KG1 (cell line): ENCODE data around the gene RUVBL2.
"Not testable (repeated sequence)": the region's sequence is repeated elsewhere in the genome, so short reads cannot be mapped to it uniquely, and the experiment has no call there.

Experiments used
- DNase-seq: peaks from one replicate; lab custom pipeline; 2025; lab: John Stamatoyannopoulos, UW

Gene RUVBL2

DNA sequence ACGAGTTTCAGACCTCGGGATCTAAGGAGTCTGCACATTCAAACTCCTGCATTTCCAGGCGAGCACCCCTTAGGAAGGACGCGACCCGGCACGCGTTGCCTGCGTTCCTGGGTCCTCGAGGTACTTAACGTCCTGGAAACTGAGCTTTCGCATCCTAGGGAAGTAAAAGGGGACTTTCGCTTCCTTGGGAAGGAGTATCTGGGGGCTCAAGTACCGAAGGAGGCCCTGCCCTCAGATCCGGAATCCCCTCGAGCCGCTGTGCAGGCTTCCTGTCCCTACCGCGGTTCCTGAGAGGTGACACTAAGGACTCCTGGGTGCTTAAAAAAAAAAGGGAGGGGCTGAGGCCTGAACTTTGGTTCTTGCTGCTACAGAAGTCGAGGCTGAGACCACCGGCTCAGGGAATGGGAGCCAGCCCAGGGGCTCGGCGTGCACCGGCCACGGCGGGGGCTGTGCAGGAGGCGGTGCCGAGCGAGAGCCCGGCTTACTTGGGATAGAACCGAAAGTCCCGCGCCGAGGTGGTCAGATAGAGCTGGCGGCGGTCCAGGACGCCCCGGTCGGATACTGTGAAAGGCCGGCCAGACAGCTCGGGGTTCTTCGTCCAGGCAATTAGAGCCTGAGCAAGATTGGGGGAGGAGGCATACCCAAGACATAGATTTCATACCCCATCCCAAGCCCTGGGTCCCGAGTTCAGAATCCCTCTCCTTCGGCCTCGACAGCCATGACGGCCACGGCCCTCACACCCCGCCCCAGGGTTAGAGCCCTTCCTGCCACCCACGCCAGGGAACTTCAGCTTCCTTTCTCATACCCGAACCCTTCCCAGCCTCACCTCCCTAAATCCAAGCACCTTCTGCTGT, 24.9 kb downstream of the RUVBL2 start:
- DNase-seq, result not testable (repeated sequence)

DNA sequence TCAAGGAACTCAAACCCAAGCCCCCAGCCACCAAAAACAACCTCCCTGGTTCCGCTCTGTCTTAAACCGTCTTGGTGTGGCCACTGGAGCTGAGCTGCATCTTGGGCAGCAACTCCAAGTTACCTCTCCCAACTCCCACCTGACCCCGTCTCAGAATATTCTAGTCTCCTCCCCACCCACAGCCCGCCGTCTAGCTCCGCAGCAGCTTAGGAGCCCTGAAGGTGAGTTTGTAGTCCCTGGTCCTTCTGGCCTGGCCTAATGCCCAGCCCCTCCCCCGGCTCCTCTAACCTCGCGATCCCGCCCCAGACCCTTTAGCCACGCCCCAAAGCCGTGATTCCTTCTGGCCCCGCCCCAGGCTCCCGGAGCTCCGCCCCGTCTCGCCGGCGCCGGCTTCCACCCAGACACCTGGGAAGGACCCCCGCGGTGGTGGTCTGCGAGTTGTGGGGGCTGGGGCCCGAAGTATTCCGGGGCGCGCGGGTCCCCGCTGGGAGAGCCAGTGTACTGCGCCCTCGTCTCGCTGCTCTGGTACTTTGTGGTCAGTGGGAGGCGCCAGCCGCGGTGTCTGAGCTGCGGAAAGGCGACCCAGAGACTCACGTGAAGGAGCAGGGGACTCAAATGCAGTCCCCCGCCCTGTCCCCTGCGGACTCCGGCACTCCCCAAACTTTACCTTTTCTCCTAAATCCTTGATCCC, 25.7 kb downstream of the RUVBL2 start:
- DNase-seq, result no peak

DNA sequence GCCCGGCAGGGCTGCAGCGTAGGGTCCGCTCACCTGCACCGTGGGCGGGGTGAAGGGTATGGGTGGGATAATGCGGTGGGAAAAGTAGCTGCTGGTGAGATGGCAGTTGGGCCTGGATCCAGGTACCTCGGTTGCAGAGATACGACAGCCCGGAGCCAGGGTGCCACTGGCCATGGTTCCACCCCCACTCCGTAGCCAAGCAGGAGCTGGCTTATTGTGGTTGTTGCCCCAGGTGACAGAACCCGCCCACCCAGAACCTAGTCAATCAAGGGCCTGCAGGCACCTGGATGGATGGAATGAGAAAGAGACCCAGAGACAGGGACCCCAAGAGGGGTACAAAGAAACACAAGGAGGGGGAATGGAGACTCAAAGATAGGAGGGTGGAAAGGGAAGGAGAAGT, 26.7 kb downstream of the RUVBL2 start:
- no peak for DNase-seq

DNA sequence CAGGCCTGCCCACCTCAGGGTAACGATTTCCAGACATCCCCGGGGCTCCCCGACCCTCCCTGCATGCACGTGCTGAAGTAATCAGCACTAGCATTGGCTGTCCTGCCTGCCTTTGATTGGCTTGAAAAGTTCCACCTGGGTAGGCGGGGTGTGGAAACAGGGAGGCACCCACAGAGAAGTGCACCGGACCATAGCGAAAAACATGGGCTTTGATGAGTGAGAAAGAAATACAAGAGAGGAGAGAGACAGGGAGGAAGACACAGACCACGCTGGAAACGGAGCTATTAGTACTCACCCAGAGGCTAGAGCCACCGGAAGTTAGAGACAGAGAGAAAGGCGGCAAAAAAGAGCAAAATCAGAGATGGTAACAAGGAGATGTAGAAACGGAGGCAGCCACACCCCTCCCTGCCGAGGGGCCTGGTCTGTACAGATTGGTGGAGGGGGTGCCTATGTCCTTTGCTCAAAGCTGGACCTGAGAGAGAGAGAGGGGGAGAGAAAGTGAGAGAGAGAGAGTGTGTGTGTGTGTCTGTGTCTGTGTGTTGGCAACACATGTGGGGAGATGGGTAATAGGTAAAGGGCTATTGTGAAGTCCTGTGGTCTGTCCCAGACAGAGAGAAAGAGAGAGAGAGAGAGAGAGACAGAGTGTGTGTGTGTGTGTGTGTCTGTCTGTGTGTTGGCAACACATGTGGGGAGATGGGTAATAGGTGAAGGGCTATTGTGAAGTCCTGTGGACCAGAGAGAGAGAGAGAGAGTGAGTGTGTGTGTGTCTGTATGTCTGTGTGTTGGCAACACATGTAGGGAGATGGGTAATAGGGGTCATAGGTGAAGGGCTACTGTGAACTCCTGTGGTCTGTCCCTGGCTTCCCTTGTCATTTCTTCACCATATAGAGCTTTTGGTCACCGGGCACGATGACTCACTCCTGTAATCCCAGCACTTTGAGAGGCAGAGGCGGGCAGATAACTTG, 27.5 kb downstream of the RUVBL2 start:
- DNase-seq, result no peak

DNA sequence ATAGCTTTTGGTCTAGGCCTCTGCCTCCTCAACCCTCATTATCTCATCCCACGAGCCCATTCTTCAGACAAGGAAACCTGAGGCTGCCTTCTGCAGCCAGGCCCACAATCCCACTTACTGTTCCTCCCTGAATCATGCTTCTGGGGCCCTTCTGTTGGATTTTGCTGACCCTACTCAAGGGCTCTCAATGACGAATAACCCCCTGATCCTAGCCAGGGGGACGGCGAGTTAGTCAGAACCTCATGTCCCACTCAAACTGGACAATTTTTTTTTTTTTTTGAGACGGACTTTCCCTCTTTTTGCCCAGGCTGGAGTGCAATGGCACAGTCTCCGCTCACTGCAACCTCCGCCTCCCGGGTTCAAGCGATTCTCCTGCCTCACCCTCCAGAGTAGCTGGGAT, 28.4 kb downstream of the RUVBL2 start:
- DNase-seq, result no peak

DNA sequence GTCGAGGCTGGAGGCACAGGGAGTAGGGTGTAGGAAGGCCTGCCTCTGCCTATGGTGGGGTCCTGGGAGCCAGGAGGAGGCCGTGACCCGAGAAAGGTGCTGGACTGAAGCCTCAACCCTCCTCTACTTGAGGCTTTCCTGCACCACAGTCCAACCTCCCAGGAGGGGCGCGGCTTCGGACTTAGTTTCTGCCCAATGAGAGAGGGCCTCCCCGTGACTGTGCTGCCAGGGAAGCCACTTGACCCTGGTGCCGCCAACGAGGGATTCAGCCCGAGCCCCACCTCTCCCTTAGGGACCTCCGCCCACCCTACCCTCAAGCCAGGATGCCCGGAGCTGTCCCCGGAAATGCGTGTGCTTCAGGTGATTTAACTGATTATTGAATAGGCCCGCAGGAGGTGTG, 30.5 kb downstream of the RUVBL2 start, which contains the start of gene CGB3:
Gene CGB3, minus strand, starts transcription at position 101 of the 400 bp plus-strand sequence. CDS start 362 bp downstream, outside the sequence.
- not testable (repeated sequence) for DNase-seq

DNA sequence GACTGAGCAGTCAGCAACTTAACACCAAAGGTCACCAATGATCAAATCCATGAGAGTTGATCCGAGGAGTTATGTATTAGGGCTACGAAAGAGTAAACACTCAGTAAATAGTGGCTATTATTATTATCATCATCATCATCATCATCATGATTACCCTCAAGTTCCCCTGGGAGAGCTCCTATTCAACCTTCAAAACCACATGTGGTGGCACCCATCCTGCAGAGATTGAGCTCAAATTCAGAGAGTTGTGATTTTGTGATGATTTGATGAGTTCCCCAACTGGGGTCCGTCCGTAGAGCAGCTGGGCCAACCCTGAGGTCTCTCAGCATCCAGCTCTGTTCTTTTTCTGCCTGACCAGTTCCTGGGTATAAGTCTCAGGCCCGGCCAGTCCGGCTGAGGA, 31.4 kb downstream of the RUVBL2 start:
- DNase-seq, result not testable (repeated sequence)

DNA sequence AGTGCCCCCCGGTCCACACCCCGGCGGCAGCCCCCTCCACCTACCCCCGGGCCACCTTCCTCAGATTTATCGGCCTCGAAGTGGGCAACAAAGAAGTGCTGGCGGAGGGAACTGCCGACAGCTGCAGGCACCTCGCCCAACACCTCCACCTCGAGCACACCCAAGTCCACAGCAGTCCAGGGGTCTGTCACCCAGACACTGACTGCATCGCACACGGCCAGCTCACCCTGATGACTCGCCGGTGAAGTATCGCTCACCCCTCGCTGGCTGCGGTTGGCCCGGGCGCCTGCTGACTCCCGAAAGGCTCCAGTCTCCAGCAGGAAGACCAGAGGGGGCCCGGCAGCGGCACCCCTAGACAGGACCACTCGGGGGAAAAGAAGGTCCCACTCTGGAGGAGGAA, 31.9 kb downstream of the RUVBL2 start:
- not testable (repeated sequence) for DNase-seq

DNA sequence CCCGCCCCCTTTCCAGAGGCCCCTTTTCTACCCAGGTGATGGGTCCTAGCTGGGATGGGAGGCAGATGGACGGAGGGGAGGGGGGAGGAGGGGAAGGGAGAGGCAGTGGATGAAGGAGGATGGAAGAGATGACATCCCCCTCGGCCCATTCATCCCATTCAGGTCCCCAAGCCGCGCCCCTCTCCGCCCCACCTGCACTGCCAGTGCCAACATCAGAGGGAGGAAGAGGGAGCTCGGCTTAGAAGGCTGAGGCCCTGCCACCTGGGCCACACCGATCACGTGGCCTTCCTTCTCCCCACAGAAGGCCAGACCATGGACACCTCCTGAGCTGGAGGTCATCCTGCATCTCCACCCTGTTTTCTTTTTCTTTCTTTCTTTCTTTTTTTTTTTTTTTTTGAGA, 35.0 kb downstream of the RUVBL2 start:
- DNase-seq, result not testable (repeated sequence)

DNA sequence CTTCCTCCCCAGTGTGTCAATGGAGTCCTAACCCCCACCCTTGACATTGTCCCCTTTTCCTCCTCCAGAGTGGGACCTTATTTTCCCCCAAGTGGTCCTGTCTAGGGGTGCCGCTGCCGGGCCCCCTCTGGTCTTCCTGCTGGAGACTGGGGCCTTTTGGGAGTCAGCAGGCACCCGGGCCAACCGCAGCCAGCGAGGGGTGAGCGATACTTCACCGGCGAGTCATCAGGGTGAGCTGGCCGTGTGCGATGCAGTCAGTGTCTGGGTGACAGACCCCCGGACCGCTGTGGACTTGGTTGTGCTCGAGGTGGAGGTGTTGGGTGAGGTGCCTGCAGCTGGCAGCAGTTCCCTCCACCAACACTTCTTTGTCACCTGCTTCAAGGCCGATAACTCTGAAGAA, 36.1 kb downstream of the RUVBL2 start:
- DNase-seq, result not testable (repeated sequence)

DNA sequence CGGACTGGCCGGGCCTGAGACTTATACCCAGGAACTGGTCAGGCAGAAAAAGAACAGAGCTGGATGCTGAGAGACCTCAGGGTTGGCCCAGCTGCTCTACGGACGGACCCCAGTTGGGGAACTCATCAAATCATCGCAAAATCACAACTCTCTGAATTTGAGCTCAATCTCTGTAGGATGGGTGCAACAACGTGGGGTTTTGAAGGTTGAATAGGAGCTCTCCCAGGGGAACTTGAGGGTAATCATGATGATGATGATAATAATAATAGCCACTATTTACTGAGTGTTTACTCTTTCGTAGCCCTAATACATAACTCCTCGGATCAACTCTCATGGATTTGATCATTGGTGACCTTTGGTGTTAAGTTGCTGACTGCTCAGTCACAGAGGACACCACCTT, 36.6 kb downstream of the RUVBL2 start:
- DNase-seq, result not testable (repeated sequence)

DNA sequence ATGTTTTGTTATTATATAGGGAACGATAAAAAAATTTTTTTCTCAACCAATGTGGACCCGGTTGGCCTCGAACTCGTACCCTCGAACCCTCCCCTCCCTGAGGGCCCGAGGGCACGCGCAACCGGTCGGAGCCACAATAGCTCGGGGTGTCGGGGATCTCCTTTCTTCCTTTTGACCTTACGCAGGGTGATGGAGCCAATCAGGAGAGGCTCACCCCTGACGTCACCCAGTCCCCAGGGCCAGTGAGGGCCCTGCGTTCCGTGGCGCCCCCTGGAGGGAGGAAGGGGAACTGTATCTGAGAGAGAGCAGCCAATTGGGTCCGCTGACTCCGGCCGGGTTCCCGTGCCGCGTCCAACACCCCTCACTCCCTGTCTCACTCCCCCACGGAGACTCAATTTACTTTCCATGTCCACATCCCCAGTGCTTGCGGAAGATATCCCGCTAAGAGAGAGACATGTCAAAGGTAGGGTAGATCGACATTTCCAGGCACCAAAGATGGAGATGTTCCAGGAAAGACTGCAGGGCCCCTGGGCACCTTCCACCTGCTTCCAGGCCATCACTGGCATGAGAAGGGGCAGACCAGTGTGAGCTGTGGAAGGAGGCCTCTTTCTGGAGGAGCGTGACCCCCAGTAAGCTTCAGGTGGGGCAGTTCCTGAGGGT, 38.1 kb downstream of the RUVBL2 start, which contains the start of gene CGB2:
Gene CGB2, plus strand, starts transcription at position 249 of the 660 bp plus-strand sequence. Its CDS starts 206 bp downstream, at position 455.
- DNase-seq, result not testable (repeated sequence)

DNA sequence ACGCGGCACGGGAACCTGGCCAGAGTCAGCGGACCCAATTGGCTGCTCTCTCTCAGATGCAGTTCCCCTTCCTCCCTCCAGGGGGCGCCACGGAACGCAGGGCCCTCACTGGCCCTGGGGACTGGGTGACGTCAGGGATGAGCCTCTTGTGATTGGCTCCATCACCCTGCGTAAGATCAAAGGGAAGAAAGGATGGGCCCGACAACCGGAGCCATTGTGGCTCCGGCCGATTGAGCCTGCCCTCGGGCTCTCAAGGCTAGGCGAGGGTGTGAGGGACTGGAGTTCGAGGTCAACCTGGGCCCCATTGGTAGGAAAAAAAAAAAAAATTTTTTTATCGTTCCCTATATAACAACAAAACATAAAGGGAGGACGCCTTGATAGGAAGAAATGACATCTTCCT, 43.1 kb downstream of the RUVBL2 start, which contains the start of gene CGB1:
Gene CGB1, minus strand, starts transcription at position 81 of the 400 bp plus-strand sequence. CDS start 184 bp downstream, outside the sequence.
- DNase-seq, result not testable (repeated sequence)

DNA sequence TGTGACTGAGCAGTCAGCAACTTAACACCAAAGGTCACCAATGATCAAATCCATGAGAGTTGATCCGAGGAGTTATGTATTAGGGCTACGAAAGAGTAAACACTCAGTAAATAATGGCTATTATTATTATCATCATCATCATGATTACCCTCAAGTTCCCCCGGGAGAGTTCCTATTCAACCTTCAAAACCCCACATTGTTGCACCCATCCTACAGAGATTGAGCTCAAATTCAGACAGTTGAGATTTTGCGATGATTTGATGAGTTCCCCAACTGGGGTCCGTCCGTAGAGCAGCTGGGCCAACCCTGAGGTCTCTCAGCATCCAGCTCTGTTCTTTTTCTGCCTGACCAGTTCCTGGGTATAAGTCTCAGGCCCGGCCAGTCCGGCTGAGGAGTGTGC, 44.4 kb downstream of the RUVBL2 start:
- not testable (repeated sequence) for DNase-seq

DNA sequence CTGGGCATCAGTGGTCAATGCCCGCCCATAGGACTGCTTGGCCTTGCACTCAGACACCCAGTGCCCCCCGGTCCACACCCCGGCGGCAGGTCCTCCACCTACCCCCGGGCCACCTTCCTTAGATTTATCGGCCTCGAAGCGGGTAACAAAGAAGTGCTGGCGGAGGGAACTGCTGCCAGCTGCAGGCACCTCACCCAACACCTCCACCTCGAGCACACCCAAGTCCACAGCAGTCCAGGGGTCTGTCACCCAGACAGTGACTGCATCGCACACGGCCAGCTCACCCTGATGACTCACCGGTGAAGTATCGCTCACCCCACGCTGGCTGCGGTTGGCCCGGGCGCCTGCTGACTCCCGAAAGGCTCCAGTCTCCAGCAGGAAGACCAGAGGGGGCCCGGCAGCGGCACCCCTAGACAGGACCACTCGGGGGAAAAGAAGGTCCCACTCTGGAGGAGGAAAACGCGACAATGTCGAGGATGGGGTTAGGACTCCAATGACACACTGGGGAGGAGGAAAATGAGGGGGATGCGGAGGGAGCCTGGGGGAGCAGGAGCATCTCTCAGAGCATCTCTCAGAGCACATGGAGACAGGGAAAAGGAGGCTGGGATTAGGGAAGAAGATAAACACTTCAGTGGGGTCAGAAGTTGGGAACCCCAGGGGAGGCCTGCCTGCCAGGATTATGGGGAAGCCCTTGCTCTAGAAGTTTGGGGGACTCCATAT, 45.0 kb downstream of the RUVBL2 start:
- not testable (repeated sequence) for DNase-seq

DNA sequence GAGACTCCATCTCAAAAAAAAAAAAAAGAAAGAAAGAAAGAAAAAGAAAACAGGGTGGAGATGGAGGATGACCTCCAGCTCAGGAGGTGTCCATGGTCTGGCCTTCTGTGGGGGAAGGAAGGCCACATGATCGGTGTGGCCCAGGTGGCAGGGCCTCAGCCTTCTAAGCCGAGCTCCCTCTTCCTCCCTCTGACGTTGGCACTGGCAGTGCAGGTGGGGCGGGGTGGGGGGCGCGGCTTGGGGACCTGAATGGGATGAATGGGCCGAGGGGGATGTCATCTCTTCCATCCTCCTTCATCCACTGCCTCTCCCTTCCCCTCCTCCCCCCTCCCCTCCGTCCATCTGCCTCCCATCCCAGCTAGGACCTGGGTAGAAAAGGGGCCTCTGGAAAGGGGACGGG, 46.0 kb downstream of the RUVBL2 start:
- DNase-seq, result not testable (repeated sequence)

DNA sequence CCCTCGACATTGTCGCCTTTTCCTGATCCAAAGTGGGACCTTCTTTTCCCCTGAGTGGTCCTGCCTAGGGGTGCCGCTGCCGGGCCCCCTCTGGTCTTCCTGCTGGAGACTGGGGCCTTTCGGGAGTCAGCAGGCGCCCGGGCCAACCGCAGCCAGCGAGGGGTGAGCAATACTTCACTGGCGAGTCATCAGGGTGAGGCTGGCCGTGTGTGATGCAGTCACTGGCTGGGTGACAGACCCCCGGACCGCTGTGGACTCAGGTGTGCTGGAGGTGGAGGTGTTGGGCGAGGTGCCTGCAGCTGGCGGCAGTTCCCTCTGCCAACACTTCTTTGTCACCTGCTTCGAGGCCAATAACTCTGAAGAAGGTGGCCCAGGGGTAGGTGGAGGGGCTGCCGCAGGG, 48.5 kb downstream of the RUVBL2 start:
- DNase-seq, result no peak

DNA sequence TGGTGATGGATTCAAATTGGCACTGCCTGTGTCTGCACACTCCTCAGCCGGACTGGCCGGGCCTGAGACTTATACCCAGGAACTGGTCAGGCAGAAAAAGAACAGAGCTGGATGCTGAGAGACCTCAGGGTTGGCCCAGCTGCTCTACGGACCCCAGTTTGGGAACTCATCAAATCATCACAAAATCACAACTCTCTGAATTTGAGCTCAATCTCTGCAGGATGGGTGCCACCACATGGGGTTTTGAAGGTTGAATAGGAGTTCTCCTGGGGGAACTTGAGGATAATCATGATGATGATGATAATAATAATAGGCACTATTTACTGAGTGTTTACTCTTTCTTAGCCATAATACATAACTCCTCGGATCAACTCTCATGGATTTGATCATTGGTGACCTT, 49.0 kb downstream of the RUVBL2 start:
- not testable (repeated sequence) for DNase-seq

DNA sequence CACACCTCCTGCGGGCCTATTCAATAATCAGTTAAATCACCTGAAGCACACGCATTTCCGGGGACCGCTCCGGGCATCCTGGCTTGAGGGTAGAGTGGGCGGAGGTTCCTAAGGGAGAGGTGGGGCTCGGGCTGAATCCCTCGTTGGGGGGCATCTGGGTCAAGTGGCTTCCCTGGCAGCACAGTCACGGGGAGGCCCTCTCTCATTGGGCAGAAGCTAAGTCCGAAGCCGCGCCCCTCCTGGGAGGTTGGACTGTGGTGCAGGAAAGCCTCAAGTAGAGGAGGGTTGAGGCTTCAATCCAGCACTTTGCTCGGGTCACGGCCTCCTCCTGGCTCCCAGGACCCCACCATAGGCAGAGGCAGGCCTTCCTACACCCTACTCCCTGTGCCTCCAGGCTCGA, 49.9 kb downstream of the RUVBL2 start, which contains the start of gene CGB5:
Gene CGB5, plus strand, starts transcription at position 301 of the 400 bp plus-strand sequence. CDS start 362 bp downstream, outside the sequence.
- not testable (repeated sequence) for DNase-seq

DNA sequence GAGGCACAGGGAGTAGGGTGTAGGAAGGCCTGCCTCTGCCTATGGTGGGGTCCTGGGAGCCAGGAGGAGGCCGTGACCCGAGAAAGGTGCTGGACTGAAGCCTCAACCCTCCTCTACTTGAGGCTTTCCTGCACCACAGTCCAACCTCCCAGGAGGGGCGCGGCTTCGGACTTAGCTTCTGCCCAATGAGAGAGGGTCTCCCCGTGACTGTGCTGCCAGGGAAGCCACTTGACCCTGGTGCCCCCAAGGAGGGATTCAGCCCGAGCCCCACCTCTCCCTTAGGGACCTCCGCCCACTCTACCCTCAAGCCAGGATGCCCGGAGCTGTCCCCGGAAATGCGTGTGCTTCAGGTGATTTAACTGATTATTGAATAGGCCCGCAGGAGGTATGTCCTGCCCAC, 55.3 kb downstream of the RUVBL2 start, which contains the start of gene CGB8:
Gene CGB8, minus strand, starts transcription at position 101 of the 400 bp plus-strand sequence. CDS start 372 bp downstream, outside the sequence.
- not testable (repeated sequence) for DNase-seq
